ENCODE data around the gene FBN1.

Gene FBN1

DNA sequence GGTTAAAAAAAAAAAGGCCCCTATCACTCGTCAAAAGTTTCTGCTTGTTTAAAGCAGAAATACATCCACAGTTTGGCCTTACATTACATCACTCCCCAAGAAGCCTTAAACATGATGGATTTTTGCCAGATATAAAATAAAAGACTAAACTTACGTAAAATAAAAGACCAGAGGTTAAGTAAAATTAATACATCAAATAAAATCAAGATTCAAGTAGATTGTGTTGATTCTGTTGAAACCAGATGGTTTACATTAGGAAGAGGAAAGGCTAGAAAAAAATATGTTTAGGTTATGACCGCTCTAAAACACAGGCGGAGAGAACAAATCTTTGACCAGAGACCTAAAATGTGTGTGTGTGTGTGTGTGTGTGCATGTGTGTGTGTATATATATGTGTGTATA, 210.2 kb downstream of the FBN1 start:
- H3K4me3 ChIP-seq (ENCODE audit: insufficient read length, low read depth), result no peak overlapping the region
- H3K9me3 ChIP-seq (ENCODE audit: insufficient read depth, low read length), result no peaks in the 10 kb centered on the region
- no peaks in the 10 kb centered on the region for H3K27me3 ChIP-seq (ENCODE audit: insufficient read depth, insufficient read length)
- no peak for DNase-seq (ENCODE audit: low read depth, low spot score)
- no peak for TF ChIP-seq ZNF274 (IDR thresholded peaks at IDR 0.05; ENCODE audit: low read depth, low read length)
- no peak for TF ChIP-seq YY1 (IDR thresholded peaks at IDR 0.05; ENCODE audit: insufficient read depth, insufficient read length)
- TF ChIP-seq SUZ12 (IDR thresholded peaks at IDR 0.05; ENCODE audit: extremely low read depth, insufficient read depth, insufficient read length), result no peak
- peaks cover 10% of the 10 kb centered on the region for H3K36me3 ChIP-seq (ENCODE audit: insufficient read depth, insufficient read length, low read length)
- no peak overlapping the region for H3K9ac ChIP-seq (ENCODE audit: insufficient read length, low read depth)
- H3K4me1 ChIP-seq (ENCODE audit: insufficient read depth, insufficient read length), result no peaks in the 10 kb centered on the region

DNA sequence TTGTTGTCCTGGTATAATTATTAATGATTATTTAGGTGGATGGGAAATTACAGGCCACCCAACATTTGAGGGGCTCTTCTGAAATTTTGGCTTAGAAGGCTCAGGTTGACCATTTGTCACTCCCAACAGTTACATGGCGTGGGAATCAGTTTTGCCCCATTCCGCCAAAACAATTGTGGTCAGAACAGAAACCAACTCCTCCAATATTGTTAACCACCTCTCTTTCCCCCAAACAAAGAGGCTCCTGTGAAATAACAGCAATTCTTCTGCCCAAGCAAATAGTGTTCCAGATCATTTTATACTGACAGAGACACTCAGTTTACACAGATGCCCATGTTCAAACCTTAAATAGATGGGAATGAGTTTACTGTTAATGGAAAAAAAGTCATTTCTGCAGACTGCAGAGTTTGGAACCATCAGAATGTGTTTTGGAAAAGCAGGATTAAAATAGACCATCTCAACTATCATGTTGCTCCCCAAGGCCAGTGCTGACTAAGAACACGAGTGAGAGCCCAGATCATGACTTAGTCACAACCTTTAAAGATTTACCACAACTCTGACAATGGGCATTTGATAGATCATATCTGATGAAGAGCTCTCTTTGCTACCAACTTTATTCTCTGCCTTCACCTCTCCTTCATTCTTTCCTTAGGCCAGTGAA, 212.2 kb downstream of the FBN1 start:
- no peak for TF ChIP-seq YY1 (IDR thresholded peaks at IDR 0.05; ENCODE audit: insufficient read depth, insufficient read length)
- TF ChIP-seq ZNF274 (IDR thresholded peaks at IDR 0.05; ENCODE audit: low read depth, low read length), result no peak
- Histone ChIP-seq H3K36me3 (ENCODE audit: insufficient read depth, insufficient read length, low read length) (peaks cover 15% of the 10 kb centered on the region), H3K4me3 (ENCODE audit: insufficient read length, low read depth) (no peak overlapping the region), H3K9me3 (ENCODE audit: insufficient read depth, low read length) (no peaks in the 10 kb centered on the region), H3K4me1 (ENCODE audit: insufficient read depth, insufficient read length) (no peaks in the 10 kb centered on the region), H3K9ac (ENCODE audit: insufficient read length, low read depth) (no peak overlapping the region), H3K27me3 (ENCODE audit: insufficient read depth, insufficient read length) (no peaks in the 10 kb centered on the region)
- no peak for DNase-seq (ENCODE audit: low read depth, low spot score)

DNA sequence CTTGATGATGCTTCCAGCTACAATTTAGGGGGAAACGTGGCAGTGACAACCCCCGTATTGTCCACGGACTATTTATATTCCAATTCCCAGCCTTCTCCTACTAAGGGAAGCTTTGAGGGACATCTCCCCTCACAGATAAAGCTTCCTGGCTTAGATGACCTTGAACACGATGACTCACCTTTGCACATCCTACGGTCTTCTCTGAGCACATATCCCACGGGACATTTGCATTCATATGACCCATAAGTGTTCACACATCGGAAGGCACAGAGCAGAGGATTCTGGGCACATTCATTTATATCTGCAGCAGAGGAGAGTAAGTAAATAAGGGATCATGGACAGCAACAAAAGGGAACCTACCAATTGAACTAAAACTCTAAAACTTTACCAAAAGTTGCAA, 212.8 kb downstream of the FBN1 start:
- no peaks in the 10 kb centered on the region for H3K9me3 ChIP-seq (ENCODE audit: insufficient read depth, low read length)
- DNase-seq (ENCODE audit: low read depth, low spot score), result no peak
- H3K36me3 ChIP-seq (ENCODE audit: insufficient read depth, insufficient read length, low read length), result peaks cover 15% of the 10 kb centered on the region
- H3K27me3 ChIP-seq (ENCODE audit: insufficient read depth, insufficient read length), result no peaks in the 10 kb centered on the region
- H3K9ac ChIP-seq (ENCODE audit: insufficient read length, low read depth), result no peak overlapping the region
- no peaks in the 10 kb centered on the region for H3K4me1 ChIP-seq (ENCODE audit: insufficient read depth, insufficient read length)
- H3K4me3 ChIP-seq (ENCODE audit: insufficient read length, low read depth), result no peak overlapping the region
- TF ChIP-seq ZNF274 (IDR thresholded peaks at IDR 0.05; ENCODE audit: low read depth, low read length) (no peak), YY1 (IDR thresholded peaks at IDR 0.05; ENCODE audit: insufficient read depth, insufficient read length) (no peak), SUZ12 (IDR thresholded peaks at IDR 0.05; ENCODE audit: extremely low read depth, insufficient read depth, insufficient read length) (no peak)

DNA sequence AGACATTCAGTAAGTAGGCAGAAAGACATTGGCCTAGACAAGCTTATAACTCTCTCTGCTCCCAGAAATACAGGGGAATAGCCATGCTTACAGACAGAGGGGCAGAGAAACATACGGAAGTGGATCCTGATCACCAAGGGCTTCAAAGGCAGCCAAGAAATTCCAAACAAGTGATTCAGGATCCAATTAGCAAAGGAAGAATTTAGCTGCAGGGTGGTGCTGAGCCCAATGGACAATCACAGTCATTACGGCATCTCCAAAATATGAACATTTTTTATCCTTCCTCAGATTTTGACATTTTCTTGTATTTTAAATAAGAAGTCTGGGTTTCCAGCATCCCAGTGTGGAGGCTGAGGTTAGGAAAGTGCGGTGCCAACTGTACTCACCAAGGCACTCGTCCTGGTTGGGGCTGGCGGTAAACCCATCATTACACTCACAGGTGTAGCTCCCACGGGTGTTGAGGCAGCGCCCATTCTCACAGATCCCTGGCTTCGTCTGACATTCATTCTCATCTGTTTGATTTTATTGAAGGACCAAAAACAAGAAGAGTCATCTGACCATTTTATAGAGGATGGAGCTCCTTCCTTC, 217.5 kb downstream of the FBN1 start:
- H3K4me3 ChIP-seq (ENCODE audit: insufficient read length, low read depth), result no peak overlapping the region
- no peak for DNase-seq (ENCODE audit: low read depth, low spot score)
- no peaks in the 10 kb centered on the region for H3K27me3 ChIP-seq (ENCODE audit: insufficient read depth, insufficient read length)
- H3K9me3 ChIP-seq (ENCODE audit: insufficient read depth, low read length), result no peaks in the 10 kb centered on the region
- TF ChIP-seq YY1 (IDR thresholded peaks at IDR 0.05; ENCODE audit: insufficient read depth, insufficient read length) (no peak), SUZ12 (IDR thresholded peaks at IDR 0.05; ENCODE audit: extremely low read depth, insufficient read depth, insufficient read length) (no peak), ZNF274 (IDR thresholded peaks at IDR 0.05; ENCODE audit: low read depth, low read length) (no peak)
- H3K36me3 ChIP-seq (ENCODE audit: insufficient read depth, insufficient read length, low read length), result peaks cover 20% of the 10 kb centered on the region
- no peaks in the 10 kb centered on the region for H3K4me1 ChIP-seq (ENCODE audit: insufficient read depth, insufficient read length)
- H3K9ac ChIP-seq (ENCODE audit: insufficient read length, low read depth), result no peak overlapping the region

DNA sequence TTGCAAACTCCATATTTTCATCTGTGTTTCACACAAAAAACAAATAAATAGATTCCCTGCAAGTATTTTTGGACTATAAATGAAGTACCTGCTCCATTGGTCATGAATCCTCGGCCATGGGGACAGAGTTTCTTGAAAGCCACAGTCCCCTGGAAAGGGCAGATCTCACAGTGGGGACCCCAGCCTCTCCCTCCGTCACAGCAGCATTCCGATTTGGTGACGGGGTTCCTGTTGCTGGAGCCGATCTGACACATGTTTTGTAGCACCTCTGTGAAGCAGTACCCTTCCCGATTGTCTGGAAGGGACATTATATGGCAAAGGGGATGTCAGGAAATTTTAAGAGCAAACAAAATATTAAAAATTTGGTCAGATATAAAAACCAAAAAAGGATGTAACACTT, 218.0 kb downstream of the FBN1 start:
- Histone ChIP-seq H3K4me1 (ENCODE audit: insufficient read depth, insufficient read length) (no peaks in the 10 kb centered on the region), H3K9ac (ENCODE audit: insufficient read length, low read depth) (no peak overlapping the region)
- TF ChIP-seq YY1 (IDR thresholded peaks at IDR 0.05; ENCODE audit: insufficient read depth, insufficient read length) (no peak), ZNF274 (IDR thresholded peaks at IDR 0.05; ENCODE audit: low read depth, low read length) (no peak), SUZ12 (IDR thresholded peaks at IDR 0.05; ENCODE audit: extremely low read depth, insufficient read depth, insufficient read length) (no peak)

DNA sequence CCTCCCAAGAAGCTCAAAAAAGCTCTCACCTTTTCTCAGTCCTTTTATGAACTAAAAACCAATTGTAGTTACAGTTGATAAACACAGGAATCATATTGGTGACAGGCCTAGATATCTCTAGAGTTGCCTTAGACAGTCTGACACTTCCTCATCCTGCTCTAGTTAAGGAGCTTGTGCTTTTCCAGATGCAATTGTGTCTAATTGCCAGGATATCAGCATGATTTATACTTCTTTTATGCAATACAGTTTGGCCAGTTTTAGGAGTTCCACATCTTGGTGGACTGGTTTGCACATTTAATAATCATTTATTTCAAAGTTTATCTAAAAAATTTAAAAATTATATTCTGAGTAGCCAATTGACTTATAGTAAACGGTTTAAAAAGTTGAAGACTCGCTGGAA, 218.6 kb downstream of the FBN1 start:
- no peak for DNase-seq (ENCODE audit: low read depth, low spot score)
- Histone ChIP-seq H3K36me3 (ENCODE audit: insufficient read depth, insufficient read length, low read length) (peaks cover 16% of the 10 kb centered on the region), H3K4me1 (ENCODE audit: insufficient read depth, insufficient read length) (no peaks in the 10 kb centered on the region), H3K9ac (ENCODE audit: insufficient read length, low read depth) (no peak overlapping the region), H3K27me3 (ENCODE audit: insufficient read depth, insufficient read length) (no peaks in the 10 kb centered on the region), H3K9me3 (ENCODE audit: insufficient read depth, low read length) (no peaks in the 10 kb centered on the region), H3K4me3 (ENCODE audit: insufficient read length, low read depth) (no peak overlapping the region)
- TF ChIP-seq ZNF274 (IDR thresholded peaks at IDR 0.05; ENCODE audit: low read depth, low read length) (no peak), SUZ12 (IDR thresholded peaks at IDR 0.05; ENCODE audit: extremely low read depth, insufficient read depth, insufficient read length) (no peak), YY1 (IDR thresholded peaks at IDR 0.05; ENCODE audit: insufficient read depth, insufficient read length) (no peak)

More for the DNA sequence above, 218.0 kb downstream of the FBN1 start:
- Histone ChIP-seq H3K36me3 (ENCODE audit: insufficient read depth, insufficient read length, low read length) (peaks cover 17% of the 10 kb centered on the region), H3K4me3 (ENCODE audit: insufficient read length, low read depth) (no peak overlapping the region), H3K27me3 (ENCODE audit: insufficient read depth, insufficient read length) (no peaks in the 10 kb centered on the region), H3K9me3 (ENCODE audit: insufficient read depth, low read length) (no peaks in the 10 kb centered on the region)
- DNase-seq (ENCODE audit: low read depth, low spot score), result no peak

DNA sequence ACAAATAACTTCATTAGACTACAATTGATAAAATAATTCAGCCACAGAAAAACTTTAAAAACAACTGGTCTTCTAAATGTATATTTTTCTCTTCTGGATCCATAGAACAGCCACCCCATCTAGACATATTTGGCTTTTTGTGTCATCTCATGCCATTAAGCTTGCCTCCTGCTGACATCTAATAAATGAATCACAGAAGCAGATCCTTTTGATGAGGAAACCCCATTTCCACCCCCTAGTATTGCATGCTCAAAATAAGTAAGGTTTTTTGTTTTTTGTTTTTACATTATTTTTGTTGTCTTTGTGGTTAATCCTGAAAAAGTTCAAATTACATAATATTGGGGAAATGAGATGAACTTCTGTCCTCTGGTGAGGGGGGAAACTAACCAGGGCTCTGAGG, 219.5 kb downstream of the FBN1 start:
- no peak overlapping the region for H3K4me3 ChIP-seq (ENCODE audit: insufficient read length, low read depth)
- no peak overlapping the region for H3K9ac ChIP-seq (ENCODE audit: insufficient read length, low read depth)
- H3K4me1 ChIP-seq (ENCODE audit: insufficient read depth, insufficient read length), result no peaks in the 10 kb centered on the region
- peaks cover 22% of the 10 kb centered on the region for H3K36me3 ChIP-seq (ENCODE audit: insufficient read depth, insufficient read length, low read length)
- no peaks in the 10 kb centered on the region for H3K9me3 ChIP-seq (ENCODE audit: insufficient read depth, low read length)
- no peak for DNase-seq (ENCODE audit: low read depth, low spot score)
- no peaks in the 10 kb centered on the region for H3K27me3 ChIP-seq (ENCODE audit: insufficient read depth, insufficient read length)
- TF ChIP-seq YY1 (IDR thresholded peaks at IDR 0.05; ENCODE audit: insufficient read depth, insufficient read length), result no peak
- TF ChIP-seq SUZ12 (IDR thresholded peaks at IDR 0.05; ENCODE audit: extremely low read depth, insufficient read depth, insufficient read length), result no peak
- TF ChIP-seq ZNF274 (IDR thresholded peaks at IDR 0.05; ENCODE audit: low read depth, low read length), result no peak
